Uterine smooth muscle cell (primary cell): ENCODE measurements around the gene ENDOV. TPM values are rescaled to one million over a fixed set of nuclear protein-coding genes. Genes with fewer than 3 reads are reported as not detected.

Experiments
- total RNA-seq: library from RNA; depleted of rRNA; stranded (reverse); fragments of >200 nt; gene quantifications from 2 replicates; pipeline ENCODE4 v1.2.3, GENCODE V29; 2014

ENDOV gene
- 23.5 and 27.0 TPM in 2 replicates for total RNA-seq

DNA sequence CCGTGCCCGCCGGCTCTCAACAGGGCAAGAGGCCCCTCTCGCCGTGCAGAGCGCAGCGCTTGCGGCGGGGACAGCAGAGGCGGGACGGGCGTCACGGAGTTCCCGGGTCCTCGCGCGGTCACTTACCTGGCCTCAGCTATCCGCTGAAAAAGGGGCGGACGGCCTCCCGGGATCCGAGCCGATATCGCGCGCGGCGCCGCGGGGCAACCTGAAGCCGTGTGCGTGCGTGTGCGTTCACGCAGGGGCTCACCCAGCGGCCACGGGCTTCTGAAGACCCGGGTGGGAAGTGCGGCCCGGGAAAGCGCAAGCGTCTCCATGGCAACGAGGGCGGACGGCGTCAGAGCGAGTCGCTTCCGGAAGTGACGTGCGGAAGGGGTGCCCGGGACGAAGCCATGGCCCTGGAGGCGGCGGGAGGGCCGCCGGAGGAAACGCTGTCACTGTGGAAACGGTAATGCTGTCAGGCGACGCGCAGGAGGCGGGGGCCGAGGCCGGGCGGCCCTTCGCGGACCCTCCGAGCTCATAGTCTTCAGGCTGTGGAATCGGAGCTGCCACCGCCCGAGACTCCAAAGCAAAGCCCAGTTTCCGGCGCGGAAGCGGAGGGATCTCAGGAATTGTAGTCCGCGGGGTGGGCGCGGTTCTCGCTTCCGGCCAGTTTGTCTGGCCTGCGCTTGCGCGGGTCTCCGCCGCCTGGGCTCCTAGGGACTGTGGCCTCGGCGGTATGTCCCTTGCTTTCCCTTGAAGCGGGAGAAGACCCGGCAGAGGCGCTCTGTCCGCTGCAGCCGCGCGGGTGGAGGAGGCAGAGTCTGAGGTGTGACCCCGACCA is at the start of gene ENDOV:
TSS of gene ENDOV (plus strand) at position 365 of the 823 bp plus-strand sequence. CDS start at position 393, 28 bp downstream.

DNA sequence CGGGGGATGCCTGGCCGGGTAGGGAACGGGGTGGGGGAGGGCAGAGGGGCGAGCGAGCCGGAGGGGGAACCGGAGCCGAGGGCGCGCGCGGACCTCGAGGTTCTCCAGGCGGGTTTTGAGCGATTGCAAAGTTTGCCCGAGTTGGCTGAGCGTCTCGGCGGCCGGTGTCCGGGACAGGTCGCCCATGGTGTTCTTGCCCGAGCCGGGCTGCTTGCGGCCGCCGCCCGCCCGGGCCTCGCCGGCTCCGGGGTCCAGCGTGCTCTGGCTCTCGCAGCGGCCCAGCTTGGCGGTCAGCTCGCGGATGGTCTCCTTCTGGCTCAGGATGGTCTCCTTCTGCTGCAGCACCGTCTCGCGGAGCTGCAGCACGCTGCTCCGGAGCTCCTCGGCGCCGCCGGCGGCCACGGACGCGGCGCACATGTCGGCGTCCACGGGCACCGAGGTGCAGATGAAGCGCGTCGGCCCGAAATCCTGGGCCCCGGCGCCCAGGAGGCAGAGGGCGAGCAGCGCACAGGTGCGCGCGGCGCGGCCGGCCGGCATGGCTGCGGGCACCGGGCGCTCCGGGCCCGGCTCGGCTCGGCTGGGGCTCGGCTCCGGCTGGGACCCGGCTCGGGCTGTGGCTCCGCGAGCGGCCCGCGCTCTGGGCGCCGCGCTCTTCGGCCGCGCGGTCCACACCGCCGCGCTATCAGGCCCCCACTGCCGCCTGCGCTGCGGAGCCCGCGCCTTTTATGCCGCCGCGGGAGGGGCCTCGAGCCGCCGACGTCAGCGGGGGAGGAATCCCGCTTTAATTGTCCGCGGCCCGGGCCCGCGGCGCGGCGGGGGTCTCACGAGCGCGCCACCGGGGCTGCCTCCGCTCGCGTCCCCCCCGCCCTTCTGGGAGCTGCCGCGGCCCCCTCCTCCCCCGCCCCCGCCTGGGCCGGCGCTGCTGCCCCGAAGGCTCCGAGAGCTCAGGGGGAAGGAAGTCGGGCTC is 61.2 kb downstream of the ENDOV start, which contains the start of gene NPTX1:
TSS of gene NPTX1 (minus strand) at position 698 of the 967 bp plus-strand sequence. CDS start at position 537, 161 bp downstream.

Other genes starting within 250 kb of the ENDOV start
- gene CARD14, start 245.1 kb upstream of the ENDOV start, total RNA-seq = under 0.01 TPM in 2 replicates
- 11.5 and 12.1 TPM in 2 replicates for gene SGSH, start 194.8 kb upstream of the ENDOV start, total RNA-seq
- 7.0 and 13.5 TPM in 2 replicates for gene SLC26A11, start 194.7 kb upstream of the ENDOV start, total RNA-seq
- gene RNF213, start 154.3 kb upstream of the ENDOV start, total RNA-seq = 98.4 and 149 TPM in 2 replicates
- gene NPTX1, start 61.4 kb downstream of the ENDOV start, total RNA-seq = 1.5 and 4.9 TPM in 2 replicates
- 26.5 and 33.6 TPM in 2 replicates for gene RPTOR, start 129.7 kb downstream of the ENDOV start, total RNA-seq